H1 (cell line): ENCODE results near the gene STAMBPL1. TPM values are rescaled to one million over a fixed set of nuclear protein-coding genes. Genes with fewer than 3 reads are reported as not detected.

Experiments
- CTCF ChIA-PET: fragments of 300-600 bp; sonication (Branson Sonifier 250); formaldehyde crosslinking; loops from one replicate; lab custom pipeline; 2021; ENCODE audit not compliant: partially characterized antibody; lab: Charles Lee
- POLR2A ChIA-PET: fragments of 300-600 bp; sonication (Branson Sonifier 250); formaldehyde crosslinking; loops from one replicate; lab custom pipeline; 2021; ENCODE audit warnings: inconsistent platforms; ENCODE audit not compliant: partially characterized antibody; lab: Charles Lee
- DNase-seq, 2 experiments: peaks; one replicate each; pipeline versions ENCODE4 v3.0.0 to v3.0.0-alpha.2; 2010 to 2022; ENCODE audit warnings: low spot score in 2 of 2, low read depth in 1 of 2, mixed read lengths in 1 of 2
- FAIRE-seq: peaks from 2 replicates; lab custom pipeline; 2011; peaks lifted over from hg19 to GRCh38; lab: Jason Lieb, UNC
- H2AFZ ChIP-seq: 2 replicates; pipeline ENCODE4 v1.8.1; 2012; ENCODE audit warnings: low read length, inconsistent platforms
- H2AK5ac ChIP-seq: 2 replicates; pipeline ENCODE4 v1.6.1; 2013; ENCODE audit warnings: low read depth, low read length
- H2BK120ac ChIP-seq: replicated peaks from 2 replicates; pipeline ENCODE3; 2013; ENCODE audit warnings: low read depth, low read length, inconsistent platforms
- H2BK12ac ChIP-seq: 2 replicates; pipeline ENCODE4 v1.6.1; 2013; ENCODE audit warnings: low read depth, low read length
- H2BK15ac ChIP-seq: 2 replicates; pipeline ENCODE4 v1.6.1; 2013; ENCODE audit warnings: low read length
- H2BK20ac ChIP-seq: 2 replicates; pipeline ENCODE4 v1.6.1; 2013; ENCODE audit warnings: low read length
- H2BK5ac ChIP-seq: 2 replicates; pipeline ENCODE4 v1.6.1; 2013; ENCODE audit warnings: low read depth, low read length
- H3K14ac ChIP-seq: 2 replicates; pipeline ENCODE4 v1.6.1; 2013; ENCODE audit warnings: inconsistent platforms; ENCODE audit not compliant: insufficient read length
- H3K18ac ChIP-seq: 2 replicates; pipeline ENCODE4 v1.6.1; 2013; ENCODE audit warnings: low read length; ENCODE audit errors: extremely low read depth
- H3K23ac ChIP-seq: 2 replicates; pipeline ENCODE4 v1.6.1; 2013; ENCODE audit warnings: inconsistent platforms; ENCODE audit not compliant: insufficient read length
- H3K23me2 ChIP-seq: 2 replicates; pipeline ENCODE4 v1.6.1; 2013; ENCODE audit warnings: low read depth, low read length
- H3K27ac ChIP-seq: 2 replicates; pipeline ENCODE4 v1.6.1; 2011; ENCODE audit warnings: low read depth, low read length, inconsistent platforms
- H3K27me3 ChIP-seq, 4 experiments: replicated peaks in 1 of 4; 1 replicate in 1 of 4; 2 replicates in 3 of 4; pipeline versions ENCODE4 v1.6.1 to v1.8.1; 2011 to 2013; ENCODE audit warnings: low read length in 3 of 4, mild to moderate bottlenecking in 3 of 4, inconsistent platforms in 2 of 4, mixed read lengths in 2 of 4, moderate library complexity in 1 of 4; ENCODE audit not compliant: control insufficient read depth in 3 of 4, insufficient read depth in 3 of 4; ENCODE audit errors: extremely low read depth in 1 of 4
- H3K36me3 ChIP-seq, 4 experiments: 2 replicates each; pipeline versions ENCODE4 v1.6.1 to v1.8.1; 2011 to 2013; ENCODE audit warnings: mild to moderate bottlenecking in 4 of 4, low read length in 3 of 4, moderate library complexity in 2 of 4, control low read depth in 1 of 4, inconsistent platforms in 1 of 4; ENCODE audit not compliant: insufficient read depth in 4 of 4, control insufficient read depth in 2 of 4
- H3K4ac ChIP-seq: replicated peaks from 2 replicates; pipeline ENCODE3; 2013; ENCODE audit warnings: low read length, low read depth, mixed read lengths, inconsistent platforms; ENCODE audit not compliant: insufficient read length
- H3K4me1 ChIP-seq, 4 experiments: replicated peaks in 1 of 4; 1 replicate in 1 of 4; 2 replicates in 3 of 4; pipeline versions ENCODE4 v1.6.1 to v1.8.1; 2011 to 2013; ENCODE audit warnings: low read length in 3 of 4, inconsistent platforms in 2 of 4, mixed read lengths in 1 of 4; ENCODE audit not compliant: insufficient read depth in 4 of 4, control insufficient read depth in 3 of 4
- H3K4me2 ChIP-seq, 2 experiments: 2 replicates each; pipeline versions ENCODE4 v1.6.1 to v1.8.1; 2011 to 2013; ENCODE audit warnings: low read depth in 2 of 2, low read length in 2 of 2, control low read depth in 1 of 2, inconsistent platforms in 1 of 2, mild to moderate bottlenecking in 1 of 2; ENCODE audit not compliant: insufficient read depth in 1 of 2
- H3K4me3 ChIP-seq, 4 experiments: fragments of 200-600, 300-600 bp in 1 of 4; sonication (generic), shearing (Covaris generic), sonication (Bioruptor Twin) in 1 of 4; 2 replicates each; pipeline versions ENCODE4 v1.5.1 to v1.8.1; 2011 to 2016; ENCODE audit warnings: low read length in 4 of 4, low read depth in 3 of 4, control low read depth in 2 of 4, inconsistent platforms in 2 of 4, mild to moderate bottlenecking in 2 of 4, mixed read lengths in 1 of 4, moderate library complexity in 1 of 4; ENCODE audit not compliant: insufficient read depth in 2 of 4; ENCODE audit errors: extremely low read depth in 1 of 4
- H3K56ac ChIP-seq: replicated peaks from 2 replicates; pipeline ENCODE3; 2013; ENCODE audit warnings: low read depth, mild to moderate bottlenecking, mixed read lengths, low read length, inconsistent platforms; ENCODE audit not compliant: insufficient read length
- H3K79me1 ChIP-seq: 2 replicates; pipeline ENCODE4 v1.6.1; 2013; ENCODE audit warnings: low read depth, low read length, control low read depth
- H3K79me2 ChIP-seq, 2 experiments: 2 replicates each; pipeline versions ENCODE4 v1.6.1 to v1.8.1; 2012 to 2013; ENCODE audit warnings: low read length in 2 of 2, mild to moderate bottlenecking in 2 of 2, inconsistent platforms in 1 of 2; ENCODE audit not compliant: insufficient read depth in 2 of 2, control insufficient read depth in 1 of 2
- H3K9ac ChIP-seq, 4 experiments: replicated peaks in 1 of 4; 1 replicate in 1 of 4; 2 replicates in 3 of 4; pipeline versions ENCODE4 v1.6.1 to v1.8.1; 2011 to 2013; ENCODE audit warnings: low read depth in 3 of 4, low read length in 3 of 4, control low read depth in 2 of 4, mild to moderate bottlenecking in 2 of 4, moderate library complexity in 2 of 4, inconsistent platforms in 1 of 4; ENCODE audit errors: extremely low read depth in 1 of 4
- H3K9me3 ChIP-seq, 2 experiments: 2 replicates each; pipeline versions ENCODE4 v1.6.1 to v1.8.1; 2012 to 2013; ENCODE audit warnings: mild to moderate bottlenecking in 2 of 2, moderate library complexity in 2 of 2, control low read depth in 1 of 2, inconsistent platforms in 1 of 2, low read depth in 1 of 2, low read length in 1 of 2, mixed read lengths in 1 of 2; ENCODE audit not compliant: insufficient read depth in 2 of 2
- H4K20me1 ChIP-seq, 2 experiments: replicated peaks in 1 of 2; 2 replicates each; pipeline versions ENCODE3 to v1.8.1; 2011 to 2013; ENCODE audit warnings: inconsistent platforms in 2 of 2, low read length in 2 of 2, mild to moderate bottlenecking in 1 of 2; ENCODE audit not compliant: insufficient read depth in 2 of 2, control insufficient read depth in 1 of 2
- H4K5ac ChIP-seq: 2 replicates; pipeline ENCODE4 v1.6.1; 2013; ENCODE audit warnings: low read length, low read depth, mixed read lengths, inconsistent platforms; ENCODE audit not compliant: insufficient read length
- H4K8ac ChIP-seq: 2 replicates; pipeline ENCODE4 v1.8.0; 2013; ENCODE audit warnings: mild to moderate bottlenecking, moderate library complexity, low read length, inconsistent platforms; ENCODE audit not compliant: insufficient read depth; ENCODE audit errors: extremely low read depth
- H4K91ac ChIP-seq: replicated peaks from 2 replicates; pipeline ENCODE3; 2013; ENCODE audit warnings: low read length, mixed read lengths, inconsistent platforms; ENCODE audit not compliant: insufficient read length
- MAFK ChIP-seq: IDR thresholded peaks from 2 replicates; pipeline ENCODE4 v1.6.1; 2012; ENCODE audit warnings: low read depth, mild to moderate bottlenecking, improper control_type of control experiment, low read length
- RFX5 ChIP-seq: IDR thresholded peaks from 2 replicates; pipeline ENCODE4 v1.6.1; 2011; ENCODE audit warnings: low read depth, low read length, improper control_type of control experiment, borderline replicate concordance
- SIRT6 ChIP-seq: IDR thresholded peaks from one replicate; pipeline ENCODE4 v1.7.1; 2012; ENCODE audit warnings: low read length, inconsistent platforms
- ZNF274 ChIP-seq: IDR thresholded peaks from 2 replicates; pipeline ENCODE4 v1.7.0; 2012; ENCODE audit warnings: low read length, borderline replicate concordance; ENCODE audit errors: extremely low read depth
- WGBS, 2 experiments: shearing (Covaris generic) in 1 of 2; methylation state at CpG; one replicate each; pipeline versions ENCODE4 v1.1.6 to v1.1.7; 2013 to 2015; ENCODE audit warnings: low lambda C conversion rate in 2 of 2, mixed read lengths in 2 of 2, inconsistent platforms in 1 of 2, low coverage in 1 of 2, missing lambda C conversion rate in 1 of 2; ENCODE audit not compliant: insufficient replicate concordance in 2 of 2, insufficient coverage in 1 of 2, insufficient read length in 1 of 2; ENCODE audit errors: extremely low coverage in 1 of 2, missing lambda C conversion rate in 1 of 2; 5-methylcytosine and 5-hydroxymethylcytosine counted together
- polyA plus RNA-seq, 7 experiments: library from polyadenylated mRNA; depleted of rRNA in 3 of 7; stranded (reverse) in 5 of 7; unstranded in 2 of 7; fragments of >200 nt in 5 of 7; fragments of 200-250 nt in 2 of 7; gene quantifications; 1 replicate in 5 of 7; 2 replicates in 1 of 7; 4 replicates in 1 of 7; pipeline versions ENCODE4 v1.2.1 to v1.2.3, GENCODE V29; 2011 to 2013; ENCODE audit warnings: missing spikeins in 2 of 7, mixed read lengths in 2 of 7
- total RNA-seq: library from RNA; stranded (reverse); fragmentation: NEBNext Ultra II Directional; extraction: Animal tissue kit (Norgen Biotek cat#: 25700); gene quantifications from 2 replicates; pipeline ENCODE4 v1.2.1, GENCODE V29; 2021

Gene STAMBPL1
- total and polyA plus RNA-seq, 2 of the 8 experiments (the other 6 are each of a cell fraction or from before 2014, with no cell fraction given) = 5.5 TPM

DNA sequence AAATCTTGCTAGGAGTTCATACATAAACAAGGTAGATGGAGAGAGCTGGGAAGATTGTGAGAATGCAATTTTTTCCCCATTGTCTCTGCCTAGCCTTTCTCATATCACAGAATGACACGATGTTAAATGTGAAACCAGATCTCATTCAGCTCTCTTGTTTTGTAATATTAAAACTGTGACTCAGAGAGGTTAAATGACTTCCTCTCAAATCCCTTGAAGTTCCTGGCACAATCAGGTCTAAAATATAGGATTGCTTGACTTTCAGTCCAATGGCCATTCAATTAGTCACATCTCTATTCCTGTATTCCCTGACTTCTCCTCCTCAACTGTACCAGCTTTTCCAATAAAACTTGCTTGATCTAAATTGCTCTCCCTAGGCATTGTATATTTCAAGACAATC lies 31.5 kb upstream of the STAMBPL1 start:
- no peaks in the 10 kb centered on the region for H3K36me3 ChIP-seq
- H4K20me1 ChIP-seq = no peaks in the 10 kb centered on the region
- H4K91ac ChIP-seq = no peak overlapping the region
- no peak overlapping the region for H3K27ac ChIP-seq
- H2BK15ac ChIP-seq = no peak overlapping the region
- no peak overlapping the region for H3K4me3 ChIP-seq
- no peaks in the 10 kb centered on the region for H3K23me2 ChIP-seq
- FAIRE-seq (no peak), DNase-seq (no peak)
- no peaks in the 10 kb centered on the region for H3K79me2 ChIP-seq
- H2AK5ac ChIP-seq = no peak overlapping the region
- H3K27me3 ChIP-seq = peaks cover 0 to 1% (median 0%) of the 10 kb centered on the region in 4 experiments; a peak in 1 of 7 replicates
- H3K9ac ChIP-seq = no peak overlapping the region
- no peak overlapping the region for H2BK20ac ChIP-seq
- H3K14ac ChIP-seq = no peak overlapping the region
- no peak overlapping the region for H2BK120ac ChIP-seq
- TF ChIP-seq MAFK (no peak), RFX5 (no peak), SIRT6 (no peak), ZNF274 (no peak)
- no peaks in the 10 kb centered on the region for H3K79me1 ChIP-seq
- CTCF ChIA-PET = interaction anchor here (1.0 kb wide), 1 partner anchor 14 kb away, joined by 3 read pairs; no protein-coding TSS in a partner anchor
- H3K9me3 ChIP-seq = no peaks in the 10 kb centered on the region
- whole genome bisulfite sequencing, 2 experiments = 81% methylated on average over 1 of the region's 1 CpG; no CpG with 5 or more reads in 1 of the 2 experiments
- no peak overlapping the region for H4K5ac ChIP-seq
- no peak overlapping the region for H4K8ac ChIP-seq
- no peak overlapping the region for H2BK12ac ChIP-seq
- H2BK5ac ChIP-seq = no peak overlapping the region
- no peak overlapping the region for H2AFZ ChIP-seq
- POLR2A ChIA-PET = no interaction called here
- no peak overlapping the region for H3K23ac ChIP-seq
- no peak overlapping the region for H3K56ac ChIP-seq
- peaks cover 0 to 3% (median 0%) of the 10 kb centered on the region in 4 experiments; a peak in 3 of 7 replicates for H3K4me1 ChIP-seq
- H3K4ac ChIP-seq = no peak overlapping the region
- no peak overlapping the region for H3K18ac ChIP-seq
- H3K4me2 ChIP-seq = no peak overlapping the region
